HG03025 (cell line): ENCODE measurements around the gene STK11IP.
A peak's percentile ranks its signal among the peaks of the same experiment; 100 is the strongest.

Source experiments
- ATAC-seq: cut with Tn5 transposase; IDR thresholded peaks from one replicate; pipeline ENCODE4 v1.9.1; 2021; ENCODE audit warnings: mild to moderate bottlenecking, moderate library complexity; ENCODE audit not compliant: unreplicated experiment, low FRiP score

Gene STK11IP

GRCh38 chr2:219576505-219577388, 20.9 kb upstream of the STK11IP start:
- no peak for ATAC-seq

GRCh38 chr2:219578811-219579613, 18.6 kb upstream of the STK11IP start:
- no peak for ATAC-seq

GRCh38 chr2:219581346-219581745, 16.3 kb upstream of the STK11IP start:
- ATAC-seq, result no peak

GRCh38 chr2:219591091-219591490, 6.6 kb upstream of the STK11IP start:
- ATAC-seq, result no peak

- no peak for ATAC-seq
Observed at GRCh38 chr2:219592736-219593135, 4.9 kb upstream of the STK11IP start.

- ATAC-seq, result no peak
Observed at GRCh38 chr2:219593154-219593553, 4.5 kb upstream of the STK11IP start.

- no peak for ATAC-seq
Observed at GRCh38 chr2:219595256-219595655, 2.4 kb upstream of the STK11IP start.

- ATAC-seq, result peak; percentile 5
Observed at GRCh38 chr2:219596954-219597551, 604 bp upstream of the STK11IP start.

- no peak for ATAC-seq
Observed at GRCh38 chr2:219598308-219599078, 836 bp downstream of the STK11IP start.

- ATAC-seq, result no peak
Observed at GRCh38 chr2:219603771-219604170, 6.1 kb downstream of the STK11IP start.

GRCh38 chr2:219605607-219605954, 7.9 kb downstream of the STK11IP start:
- ATAC-seq, result no peak

GRCh38 chr2:219607931-219608330, 10.3 kb downstream of the STK11IP start:
- ATAC-seq, result no peak

GRCh38 chr2:219608399-219608964, 10.8 kb downstream of the STK11IP start:
- ATAC-seq, result no peak

GRCh38 chr2:219609149-219609750, 11.6 kb downstream of the STK11IP start:
- no peak for ATAC-seq

- ATAC-seq, result no peak
Observed at GRCh38 chr2:219611306-219611705, 13.6 kb downstream of the STK11IP start.

- no peak for ATAC-seq
Observed at GRCh38 chr2:219611866-219612576, 14.4 kb downstream of the STK11IP start.

- ATAC-seq, result no peak
Observed at GRCh38 chr2:219612577-219613286, 15.1 kb downstream of the STK11IP start.

- ATAC-seq, result no peak
Observed at GRCh38 chr2:219613461-219614070, 15.9 kb downstream of the STK11IP start.
